ENCODE results near the gene CES3.

The CES3 gene

GRCh38 chr16:66916518-66916917 is 44.5 kb upstream of the CES3 start:
- Histone ChIP-seq H3K36me3 (ENCODE audit: low read length) (no peaks in the 10 kb centered on the region), H3K4me2 (ENCODE audit: low read depth, low read length, poor library complexity, severe bottlenecking) (no peak overlapping the region), H3K27ac (ENCODE audit: low read depth, low read length) (no peak overlapping the region), H3K4me3 (ENCODE audit: insufficient read depth, low read length, poor library complexity, severe bottlenecking) (no peak overlapping the region), H4K20me1 (ENCODE audit: low read depth, low read length) (no peaks in the 10 kb centered on the region), H3K79me2 (ENCODE audit: insufficient read depth, low read length) (no peaks in the 10 kb centered on the region), H2AFZ (ENCODE audit: low read depth, low read length, severe bottlenecking) (no peak overlapping the region), H3K9me3 (ENCODE audit: insufficient read depth, low read length) (no peaks in the 10 kb centered on the region), H3K9me2 (replicated peaks; ENCODE audit: insufficient read depth, low read length) (no peaks in the 10 kb centered on the region), H3K27me3 (ENCODE audit: low read length) (0 out of 2 replicates have a peak, but pooled peaks cover 2% of the 10 kb centered on the region), H3K9ac (ENCODE audit: low read length) (no peak overlapping the region), H3F3A (ENCODE audit: insufficient read depth) (no peaks in the 10 kb centered on the region)
- no peak for TF ChIP-seq EZH2phosphoT487 (conservative IDR thresholded peaks at IDR 0.05; ENCODE audit: low read length)
- TF ChIP-seq CTCF (IDR thresholded peaks at IDR 0.05; ENCODE audit: insufficient read depth, low read length, poor library complexity, severe bottlenecking) = no peak

- H3K27me3 ChIP-seq (ENCODE audit: low read length) = 0 out of 2 replicates have a peak, but pooled peaks cover 2% of the 10 kb centered on the region
- no peaks in the 10 kb centered on the region for H3K9me3 ChIP-seq (ENCODE audit: insufficient read depth, low read length)
- H3K36me3 ChIP-seq (ENCODE audit: low read length) = no peaks in the 10 kb centered on the region
- no peaks in the 10 kb centered on the region for H3F3A ChIP-seq (ENCODE audit: insufficient read depth)
- no peak overlapping the region for H3K9ac ChIP-seq (ENCODE audit: low read length)
- no peak for TF ChIP-seq CTCF (IDR thresholded peaks at IDR 0.05; ENCODE audit: insufficient read depth, low read length, poor library complexity, severe bottlenecking)
- no peak for TF ChIP-seq EZH2phosphoT487 (conservative IDR thresholded peaks at IDR 0.05; ENCODE audit: low read length)
- H3K79me2 ChIP-seq (ENCODE audit: insufficient read depth, low read length) = no peaks in the 10 kb centered on the region
- H4K20me1 ChIP-seq (ENCODE audit: low read depth, low read length) = no peaks in the 10 kb centered on the region
- H3K4me3 ChIP-seq (ENCODE audit: insufficient read depth, low read length, poor library complexity, severe bottlenecking) = no peak overlapping the region
- no peak overlapping the region for H3K4me2 ChIP-seq (ENCODE audit: low read depth, low read length, poor library complexity, severe bottlenecking)
- no peaks in the 10 kb centered on the region for H3K9me2 ChIP-seq (replicated peaks; ENCODE audit: insufficient read depth, low read length)
- no peak overlapping the region for H2AFZ ChIP-seq (ENCODE audit: low read depth, low read length, severe bottlenecking)
- H3K27ac ChIP-seq (ENCODE audit: low read depth, low read length) = no peak overlapping the region
Observed at GRCh38 chr16:66917741-66918140, 43.3 kb upstream of the CES3 start.

GRCh38 chr16:66918355-66918754 is 42.7 kb upstream of the CES3 start:
- Histone ChIP-seq H4K20me1 (ENCODE audit: low read depth, low read length) (no peaks in the 10 kb centered on the region), H3K36me3 (ENCODE audit: low read length) (no peaks in the 10 kb centered on the region), H3K27me3 (ENCODE audit: low read length) (0 out of 2 replicates have a peak, but pooled peaks cover 2% of the 10 kb centered on the region), H3K27ac (ENCODE audit: low read depth, low read length) (no peak overlapping the region), H3F3A (ENCODE audit: insufficient read depth) (no peaks in the 10 kb centered on the region), H3K4me3 (ENCODE audit: insufficient read depth, low read length, poor library complexity, severe bottlenecking) (no peak overlapping the region), H3K4me2 (ENCODE audit: low read depth, low read length, poor library complexity, severe bottlenecking) (no peak overlapping the region), H2AFZ (ENCODE audit: low read depth, low read length, severe bottlenecking) (no peak overlapping the region), H3K79me2 (ENCODE audit: insufficient read depth, low read length) (no peaks in the 10 kb centered on the region), H3K9me2 (replicated peaks; ENCODE audit: insufficient read depth, low read length) (no peaks in the 10 kb centered on the region), H3K9ac (ENCODE audit: low read length) (no peak overlapping the region), H3K9me3 (ENCODE audit: insufficient read depth, low read length) (no peaks in the 10 kb centered on the region)
- TF ChIP-seq EZH2phosphoT487 (conservative IDR thresholded peaks at IDR 0.05; ENCODE audit: low read length) (no peak), CTCF (IDR thresholded peaks at IDR 0.05; ENCODE audit: insufficient read depth, low read length, poor library complexity, severe bottlenecking) (no peak)
